HG03097 (cell line): ENCODE data around the gene IGSF21.

Experiments used
- ATAC-seq: cut with Tn5 transposase; IDR thresholded peaks from one replicate; pipeline ENCODE4 v1.9.1; 2021; ENCODE audit not compliant: unreplicated experiment, low FRiP score

IGSF21 gene

GRCh38 chr1:18288722-18289121, 181.1 kb downstream of the IGSF21 start:
- ATAC-seq = no peak

DNA sequence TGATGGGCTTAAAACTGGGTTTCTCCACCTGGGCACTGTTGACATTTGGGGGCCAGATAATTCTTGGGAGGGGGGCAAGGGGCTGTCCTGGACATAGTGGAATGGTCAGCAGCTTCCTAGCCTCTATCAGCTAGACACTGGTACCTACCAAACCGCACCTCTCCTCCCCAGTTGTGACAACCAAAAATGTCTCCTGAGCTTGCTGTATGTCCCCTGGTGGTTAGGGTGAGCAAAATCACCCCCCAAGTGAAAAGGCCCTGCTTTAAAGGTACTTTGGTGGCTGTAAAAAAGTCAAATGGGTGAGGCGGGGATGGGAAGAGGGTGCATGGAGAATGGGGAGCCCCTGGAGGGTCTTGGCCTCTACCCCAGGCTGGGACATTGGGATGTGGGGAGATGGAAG, 182.0 kb downstream of the IGSF21 start:
- no peak for ATAC-seq

- no peak for ATAC-seq
These were observed 183.3 kb downstream of the IGSF21 start for GRCh38 chr1:18290740-18291412.

DNA sequence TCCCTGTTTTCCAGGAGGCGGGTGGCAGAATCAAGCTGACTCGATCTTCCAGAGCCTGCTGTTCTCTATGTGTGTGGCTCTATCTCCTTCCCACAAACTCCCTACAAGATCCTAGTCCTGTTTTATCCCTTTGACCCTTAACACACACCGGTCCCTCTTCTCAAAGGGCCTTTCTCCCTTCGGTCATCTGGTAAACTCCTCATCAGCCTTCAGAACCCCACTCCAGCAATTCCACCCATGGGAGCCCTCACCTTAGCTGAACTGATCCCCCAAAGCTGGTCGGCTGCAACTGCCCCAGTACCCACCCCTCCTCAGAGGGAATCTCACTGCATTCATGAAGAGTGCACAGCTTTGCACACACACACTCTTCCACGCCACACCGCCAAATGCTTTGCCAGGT, 184.9 kb downstream of the IGSF21 start:
- no peak for ATAC-seq

DNA sequence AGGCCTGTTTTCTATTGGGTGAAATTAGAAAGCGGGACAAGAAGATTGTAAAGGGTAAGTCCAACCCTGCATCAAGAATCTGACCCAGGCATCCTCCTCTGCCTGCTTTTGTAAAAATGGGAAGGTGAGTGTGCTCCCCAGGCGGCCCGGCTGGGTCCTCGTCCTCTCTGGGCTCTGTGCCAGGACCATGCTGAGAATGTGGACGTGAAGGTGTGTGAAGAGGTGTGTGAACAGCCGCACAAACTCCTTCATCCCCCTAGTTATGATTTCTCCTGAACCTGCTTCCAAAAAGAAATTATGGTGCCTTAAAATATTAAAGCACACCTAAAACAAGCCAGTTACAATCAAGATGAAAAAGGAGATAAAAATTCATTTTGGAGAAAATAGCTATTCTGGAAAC, 185.7 kb downstream of the IGSF21 start:
- ATAC-seq = no peak

- ATAC-seq = no peak
These were observed 187.0 kb downstream of the IGSF21 start for GRCh38 chr1:18294437-18295176.

DNA sequence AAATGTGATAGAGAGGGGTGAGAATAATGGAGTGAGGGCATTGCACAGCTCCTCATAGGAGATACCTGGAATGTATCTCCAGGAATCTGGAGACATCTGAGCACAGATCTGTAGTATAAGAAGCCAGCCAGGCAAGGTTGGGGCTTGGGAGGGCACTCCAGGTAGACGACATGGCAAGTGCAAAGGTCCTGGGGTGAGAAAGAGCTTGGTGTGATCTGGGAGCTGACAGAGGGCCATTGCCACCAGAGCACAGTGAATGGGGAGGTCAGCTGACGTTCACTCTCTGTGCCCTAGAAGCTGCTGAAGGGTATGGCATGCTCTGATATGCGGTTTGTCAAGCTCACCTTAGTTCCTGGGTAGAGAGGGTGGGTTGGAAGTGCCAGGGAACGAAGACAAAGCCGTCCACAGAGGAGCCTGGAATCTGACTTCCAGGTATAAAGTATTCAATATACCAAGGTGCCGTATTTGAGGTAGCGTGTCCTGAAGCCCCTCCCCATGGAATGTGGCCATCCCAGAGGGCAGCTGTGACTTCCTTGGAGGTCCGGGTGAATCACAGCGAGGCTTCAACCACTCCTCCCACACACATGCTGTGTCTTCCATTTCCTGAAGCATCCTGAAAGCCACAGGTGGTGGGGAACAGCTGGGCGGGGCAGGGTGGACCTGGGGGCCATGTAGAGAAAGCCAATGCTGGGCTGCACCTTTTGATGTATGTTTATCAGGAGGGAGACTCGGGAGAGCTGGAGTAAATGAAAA, 190.5 kb downstream of the IGSF21 start:
- ATAC-seq = no peak

- no peak for ATAC-seq
These were observed 192.1 kb downstream of the IGSF21 start for GRCh38 chr1:18299441-18300338.

GRCh38 chr1:18300376-18300775, 192.8 kb downstream of the IGSF21 start:
- no peak for ATAC-seq

- ATAC-seq = no peak
These were observed 195.3 kb downstream of the IGSF21 start for GRCh38 chr1:18302788-18303413.

DNA sequence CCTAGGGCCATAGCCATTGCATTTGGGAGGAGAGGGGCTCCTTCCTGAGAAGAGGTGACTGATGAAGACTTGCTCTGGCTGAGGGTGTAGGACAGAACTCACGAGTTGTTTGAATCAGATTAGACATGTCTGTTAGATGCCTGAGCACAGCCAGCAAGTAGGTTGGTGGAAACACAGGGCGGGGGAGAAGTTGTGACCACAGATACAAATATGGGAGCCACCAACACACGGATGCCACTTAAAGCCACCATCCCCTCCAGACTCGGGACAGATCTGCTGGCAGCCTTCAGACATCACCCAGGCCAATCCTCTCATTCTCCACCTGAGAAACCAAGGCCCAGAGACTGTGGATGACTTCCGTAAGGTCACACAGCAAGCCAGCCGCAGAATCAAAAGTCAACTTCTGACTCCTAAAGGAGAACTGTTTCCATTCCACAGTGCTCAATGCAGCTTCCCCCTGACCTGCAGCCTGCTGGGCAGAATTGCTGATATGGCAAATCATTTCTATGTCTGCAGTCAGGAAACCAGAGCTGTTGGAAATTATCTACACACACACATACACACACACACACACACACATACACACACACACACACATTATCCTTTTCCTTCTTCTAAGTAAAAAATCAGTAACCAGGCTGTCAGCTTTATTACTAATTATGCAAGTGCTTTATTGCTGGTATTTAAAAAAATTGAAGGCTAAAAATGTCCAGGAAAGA, 196.7 kb downstream of the IGSF21 start:
- ATAC-seq = no peak

DNA sequence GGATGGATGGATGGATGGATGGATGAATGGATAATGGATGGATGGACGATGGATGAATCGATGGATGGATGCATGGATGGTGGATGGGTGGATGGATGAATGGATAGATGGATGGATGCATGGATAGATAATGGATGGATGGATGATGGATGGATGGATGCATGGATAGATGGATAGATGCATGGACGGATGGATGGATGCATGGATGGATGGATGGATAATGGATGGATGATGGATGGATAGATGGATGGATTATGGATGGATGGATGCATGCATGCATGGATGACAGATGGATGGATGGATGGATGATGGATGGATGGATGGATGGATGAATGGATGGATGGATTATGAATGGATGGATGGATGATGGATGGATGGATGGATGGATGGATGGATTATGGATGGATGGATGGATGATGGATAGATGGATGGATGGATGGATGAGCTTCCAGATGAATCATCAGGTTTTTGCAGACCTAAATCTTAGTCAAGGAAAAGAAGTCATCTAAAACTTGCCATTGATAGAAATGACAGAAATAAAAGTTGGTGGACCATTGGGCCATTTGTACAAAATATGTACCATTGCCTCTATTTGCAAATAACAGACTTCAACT, 197.7 kb downstream of the IGSF21 start:
- ATAC-seq = no peak

GRCh38 chr1:18307329-18307898, 199.8 kb downstream of the IGSF21 start:
- ATAC-seq = no peak

DNA sequence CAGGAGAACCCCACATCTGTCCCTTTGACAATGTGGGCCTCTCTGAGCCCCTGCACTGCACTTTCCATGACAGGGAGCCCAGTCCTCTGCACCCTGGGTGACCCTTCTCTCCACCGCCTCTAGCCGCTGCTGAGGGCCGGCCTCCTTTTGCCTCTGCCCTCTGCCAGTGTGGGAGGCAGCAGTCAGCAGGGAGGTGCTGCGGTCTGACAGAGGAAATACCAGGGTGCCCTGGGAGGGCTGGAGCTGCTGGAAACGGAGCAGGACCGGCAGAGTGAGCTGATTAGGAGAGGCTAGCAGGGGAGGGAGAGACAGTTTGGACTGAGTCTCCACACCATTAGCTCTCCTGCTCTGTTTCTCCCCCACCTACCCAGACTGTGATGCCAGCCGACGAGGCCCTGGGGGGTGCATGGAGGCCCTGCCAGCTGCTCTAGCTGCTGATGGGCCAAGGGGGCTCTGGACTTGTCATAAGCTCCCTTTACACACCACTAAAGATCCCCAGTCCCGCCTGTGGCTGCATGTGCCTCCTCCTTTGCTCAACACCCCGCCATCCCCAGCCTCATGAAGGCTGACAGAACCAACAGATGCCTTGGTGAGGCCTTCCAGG, 202.1 kb downstream of the IGSF21 start:
- no peak for ATAC-seq

DNA sequence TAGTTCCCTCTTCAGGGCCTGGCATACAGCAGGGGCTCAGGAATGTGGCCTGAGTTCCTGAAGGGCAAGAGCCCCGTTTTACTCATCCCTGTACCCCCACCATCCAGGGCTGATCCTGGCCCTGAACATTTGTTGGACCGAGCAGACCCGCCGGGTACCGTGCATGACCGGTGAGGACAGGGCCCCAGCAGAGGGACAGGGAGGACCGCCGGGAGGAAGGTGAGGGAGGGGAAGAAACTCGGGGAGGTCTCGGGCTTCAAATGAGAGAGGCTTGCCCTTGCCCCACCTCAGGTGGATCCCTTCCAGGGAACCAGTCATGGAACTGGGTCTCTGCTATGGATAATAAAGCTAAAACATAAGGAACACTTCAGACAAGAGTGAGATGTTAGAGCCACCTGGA, 205.4 kb downstream of the IGSF21 start:
- ATAC-seq = no peak

DNA sequence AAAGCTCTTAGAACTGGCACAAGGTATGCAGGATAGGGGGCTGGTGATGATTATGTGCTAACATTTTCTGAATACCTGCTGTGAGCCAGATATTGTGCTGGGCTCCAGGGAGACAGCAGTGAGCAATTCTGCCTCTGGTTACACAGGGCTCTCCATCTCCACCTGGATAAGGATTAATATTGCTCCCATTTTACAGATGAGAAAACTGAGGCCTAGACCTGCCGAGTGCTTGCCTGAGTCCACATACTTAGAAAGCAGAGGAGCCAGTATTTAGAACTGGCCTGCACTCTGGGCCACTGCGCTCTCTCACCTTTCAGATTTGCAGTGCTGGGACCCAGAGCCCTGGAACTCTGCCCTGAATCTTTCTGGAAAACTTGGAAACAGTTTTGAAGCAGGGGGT, 205.9 kb downstream of the IGSF21 start:
- no peak for ATAC-seq

DNA sequence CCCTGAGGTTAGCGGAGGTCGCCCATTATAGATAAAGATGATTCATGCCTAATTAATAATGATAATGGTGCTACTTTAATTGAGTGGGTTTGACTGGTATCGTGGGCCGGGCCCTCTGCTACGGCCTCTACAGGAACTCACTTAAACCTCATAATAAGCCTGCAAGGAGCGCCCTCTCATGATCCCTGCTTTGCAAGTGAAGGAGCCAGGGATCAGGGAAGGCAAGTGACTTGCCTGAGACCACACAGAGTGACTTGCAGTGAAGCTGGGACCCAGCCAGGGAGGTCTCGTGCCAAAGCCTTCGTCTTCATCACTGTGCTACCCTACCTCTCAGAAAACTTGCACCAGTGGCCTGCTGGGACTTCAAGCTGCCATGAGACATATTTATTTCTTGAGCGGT, 206.8 kb downstream of the IGSF21 start:
- no peak for ATAC-seq

- no peak for ATAC-seq
These were observed 207.9 kb downstream of the IGSF21 start for GRCh38 chr1:18315449-18315848.
